Measurements from ENCODE around the gene BLOC1S3.
"Not testable (repeated sequence)": the region's sequence is repeated elsewhere in the genome, so short reads cannot be mapped to it uniquely, and the experiment has no call there.

Gene BLOC1S3

GRCh38 chr19:45223879-45224278 lies 45.3 kb downstream of the BLOC1S3 start:
- no peaks in the 10 kb centered on the region for H3K36me3 ChIP-seq (ENCODE audit: control insufficient read depth in 1 of 2, insufficient read depth in 2 of 2, low read length in 2 of 2)
- H3K27ac ChIP-seq (ENCODE audit: low read depth, low read length): no peak overlapping the region
- no peak overlapping the region for H3K4me3 ChIP-seq (ENCODE audit: low read depth in 1 of 2, low read length in 2 of 2)
- H3K9ac ChIP-seq (ENCODE audit: low read depth in 1 of 2, low read length in 2 of 2): no peak overlapping the region
- peaks cover 0 to 4% of the 10 kb centered on the region in 2 donors for H3K27me3 ChIP-seq (ENCODE audit: control insufficient read depth in 1 of 2, insufficient read depth in 2 of 2, low read length in 2 of 2)
- H3K4me1 ChIP-seq (ENCODE audit: control insufficient read depth in 1 of 2, insufficient read depth in 2 of 2, low read length in 2 of 2): no peaks in the 10 kb centered on the region
- H3K9me3 ChIP-seq (ENCODE audit: control insufficient read depth in 1 of 2, low read length in 2 of 2): no peaks in the 10 kb centered on the region

- H3K27me3 ChIP-seq (ENCODE audit: control insufficient read depth in 1 of 2, insufficient read depth in 2 of 2, low read length in 2 of 2): peaks cover 0 to 4% of the 10 kb centered on the region in 2 donors
- no peaks in the 10 kb centered on the region for H3K36me3 ChIP-seq (ENCODE audit: control insufficient read depth in 1 of 2, insufficient read depth in 2 of 2, low read length in 2 of 2)
- H3K9me3 ChIP-seq (ENCODE audit: control insufficient read depth in 1 of 2, low read length in 2 of 2): no peaks in the 10 kb centered on the region
These were observed 46.1 kb downstream of the BLOC1S3 start for GRCh38 chr19:45224645-45225044.

GRCh38 chr19:45229056-45229455 lies 50.5 kb downstream of the BLOC1S3 start:
- H3K27me3 ChIP-seq (ENCODE audit: control insufficient read depth in 1 of 2, insufficient read depth in 2 of 2, low read length in 2 of 2); H3K27ac ChIP-seq (ENCODE audit: low read depth, low read length); H3K9me3 ChIP-seq (ENCODE audit: control insufficient read depth in 1 of 2, low read length in 2 of 2); H3K9ac ChIP-seq (ENCODE audit: low read depth in 1 of 2, low read length in 2 of 2); H3K36me3 ChIP-seq (ENCODE audit: control insufficient read depth in 1 of 2, insufficient read depth in 2 of 2, low read length in 2 of 2); H3K4me1 ChIP-seq (ENCODE audit: control insufficient read depth in 1 of 2, insufficient read depth in 2 of 2, low read length in 2 of 2); H3K4me3 ChIP-seq (ENCODE audit: low read depth in 1 of 2, low read length in 2 of 2): not testable (repeated sequence)

More at GRCh38 chr19:45224645-45225044, 46.1 kb downstream of the BLOC1S3 start:
- H3K4me3 ChIP-seq (ENCODE audit: low read depth in 1 of 2, low read length in 2 of 2): no peak overlapping the region
- H3K4me1 ChIP-seq (ENCODE audit: control insufficient read depth in 1 of 2, insufficient read depth in 2 of 2, low read length in 2 of 2): no peaks in the 10 kb centered on the region
- no peak overlapping the region for H3K27ac ChIP-seq (ENCODE audit: low read depth, low read length)
- no peak overlapping the region for H3K9ac ChIP-seq (ENCODE audit: low read depth in 1 of 2, low read length in 2 of 2)

All from duodenal mucosa (tissue), 2 donors.